Measurements from ENCODE around the gene RAB31.

DNA sequence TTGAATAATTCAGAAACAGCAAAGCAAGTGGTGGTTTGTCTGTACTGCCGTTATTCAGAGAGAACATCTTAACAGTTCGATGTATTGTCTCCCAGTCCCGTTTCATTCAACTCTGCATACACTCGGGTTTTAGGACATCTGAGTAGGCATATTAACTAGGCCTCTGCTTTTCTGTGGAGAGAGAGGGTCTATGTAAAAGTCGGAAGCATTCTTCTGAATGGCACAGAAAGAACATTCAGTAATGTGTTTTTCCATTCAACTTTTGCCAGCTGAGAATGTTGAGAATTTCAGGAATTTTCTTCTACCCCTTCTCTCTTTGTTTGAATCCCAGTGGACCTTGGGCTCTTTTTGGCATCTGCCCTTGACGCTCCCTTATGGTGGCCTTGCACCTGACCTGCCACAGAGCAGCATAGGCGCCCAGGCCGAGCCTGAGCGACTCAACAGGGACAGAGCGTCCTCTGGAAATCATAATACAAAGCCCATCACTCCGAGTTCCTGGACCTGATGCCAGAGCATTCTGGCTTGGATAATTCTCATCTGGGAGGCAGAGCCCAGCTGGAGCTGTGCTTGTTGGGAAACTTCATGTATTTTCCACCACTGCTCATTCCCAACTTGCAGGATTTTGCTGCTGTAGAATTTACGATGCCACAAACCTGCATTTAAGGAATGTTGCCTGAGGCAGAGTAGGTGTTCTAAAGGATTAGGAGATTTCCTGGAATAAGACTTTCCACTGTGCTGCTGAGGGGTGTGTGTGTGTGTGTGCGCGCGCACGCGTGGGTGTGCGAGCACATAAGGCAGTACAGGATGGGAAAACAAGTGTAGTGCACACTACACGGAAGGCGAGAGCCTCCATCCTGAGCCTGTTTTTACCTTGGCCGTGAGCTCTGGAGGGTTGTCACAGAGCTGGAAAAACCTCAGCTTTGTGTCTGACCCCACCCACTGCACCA is 100.5 kb downstream of the RAB31 start:
- TF ChIP-seq POLR2A (IDR thresholded peaks at IDR 0.05) (no peak), POLR2AphosphoS5 (IDR thresholded peaks at IDR 0.05) (peak; percentile 14 to 29 (median 20)), EP300 (IDR thresholded peaks at IDR 0.05; ENCODE audit: low read depth) (peak; percentile 3)
- TF ChIP-seq, protein P1, sequence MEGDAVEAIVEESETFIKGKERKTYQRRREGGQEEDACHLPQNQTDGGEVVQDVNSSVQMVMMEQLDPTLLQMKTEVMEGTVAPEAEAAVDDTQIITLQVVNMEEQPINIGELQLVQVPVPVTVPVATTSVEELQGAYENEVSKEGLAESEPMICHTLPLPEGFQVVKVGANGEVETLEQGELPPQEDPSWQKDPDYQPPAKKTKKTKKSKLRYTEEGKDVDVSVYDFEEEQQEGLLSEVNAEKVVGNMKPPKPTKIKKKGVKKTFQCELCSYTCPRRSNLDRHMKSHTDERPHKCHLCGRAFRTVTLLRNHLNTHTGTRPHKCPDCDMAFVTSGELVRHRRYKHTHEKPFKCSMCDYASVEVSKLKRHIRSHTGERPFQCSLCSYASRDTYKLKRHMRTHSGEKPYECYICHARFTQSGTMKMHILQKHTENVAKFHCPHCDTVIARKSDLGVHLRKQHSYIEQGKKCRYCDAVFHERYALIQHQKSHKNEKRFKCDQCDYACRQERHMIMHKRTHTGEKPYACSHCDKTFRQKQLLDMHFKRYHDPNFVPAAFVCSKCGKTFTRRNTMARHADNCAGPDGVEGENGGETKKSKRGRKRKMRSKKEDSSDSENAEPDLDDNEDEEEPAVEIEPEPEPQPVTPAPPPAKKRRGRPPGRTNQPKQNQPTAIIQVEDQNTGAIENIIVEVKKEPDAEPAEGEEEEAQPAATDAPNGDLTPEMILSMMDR (IDR thresholded peaks at IDR 0.05) = no peak
